Measurements from ENCODE around the gene FAM210A.
"Not testable (repeated sequence)": the region's sequence is repeated elsewhere in the genome, so short reads cannot be mapped to it uniquely, and the experiment has no call there.

The FAM210A gene

GRCh38 chr18:13688191-13689136 is 37.9 kb downstream of the FAM210A start:
- DNase-seq (no peak), ATAC-seq (replicated peaks) (no peak)
- Mint-ChIP-seq H3K27ac (no peak overlapping the region), H3K4me1 (ENCODE audit: low read depth in 2 of 2) (peaks cover 36 to 37% of the 10 kb centered on the region in 2 donors), H3K36me3 (ENCODE audit: insufficient read depth) (peaks cover 11% of the 10 kb centered on the region), H3K9me3 (peaks cover 0 to 3% of the 10 kb centered on the region in 2 donors), H3K27me3 (no peaks in the 10 kb centered on the region), H3K4me3 (no peak overlapping the region)

DNA sequence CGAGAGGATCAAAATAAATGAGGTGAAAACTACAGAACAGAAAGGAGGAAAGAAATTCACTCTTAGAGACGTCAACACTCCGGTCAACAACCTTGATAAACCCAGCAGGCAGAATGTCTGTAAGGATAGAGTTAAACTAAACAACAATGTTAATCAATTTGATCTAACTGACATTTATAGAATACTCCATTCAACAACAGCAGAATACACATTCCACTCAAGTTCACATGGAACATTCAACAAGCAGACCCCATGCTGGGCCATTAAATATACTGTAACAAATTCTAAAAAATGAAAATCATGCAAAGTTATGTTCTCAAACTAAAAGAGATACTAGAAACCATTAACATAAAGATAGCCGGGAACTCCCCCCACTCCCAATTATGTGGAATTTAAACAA is 41.8 kb downstream of the FAM210A start:
- DNase-seq (no peak), ATAC-seq (replicated peaks) (no peak)
- Mint-ChIP-seq H3K36me3 (ENCODE audit: insufficient read depth) (peaks cover 11% of the 10 kb centered on the region), H3K4me1 (ENCODE audit: low read depth in 2 of 2) (peaks cover 23 to 24% of the 10 kb centered on the region in 2 donors), H3K9me3 (no peaks in the 10 kb centered on the region), H3K27ac (no peak overlapping the region), H3K27me3 (no peaks in the 10 kb centered on the region), H3K4me3 (no peak overlapping the region)

- DNase-seq (no peak), ATAC-seq (replicated peaks) (no peak)
- Mint-ChIP-seq H3K9me3 (no peaks in the 10 kb centered on the region), H3K27me3 (no peaks in the 10 kb centered on the region), H3K4me3 (no peak overlapping the region), H3K27ac (no peak overlapping the region), H3K4me1 (ENCODE audit: low read depth in 2 of 2) (peaks cover 0 to 20% of the 10 kb centered on the region in 2 donors), H3K36me3 (ENCODE audit: insufficient read depth) (peaks cover 7% of the 10 kb centered on the region)
Measured at GRCh38 chr18:13681701-13682100, 44.7 kb downstream of the FAM210A start.

DNA sequence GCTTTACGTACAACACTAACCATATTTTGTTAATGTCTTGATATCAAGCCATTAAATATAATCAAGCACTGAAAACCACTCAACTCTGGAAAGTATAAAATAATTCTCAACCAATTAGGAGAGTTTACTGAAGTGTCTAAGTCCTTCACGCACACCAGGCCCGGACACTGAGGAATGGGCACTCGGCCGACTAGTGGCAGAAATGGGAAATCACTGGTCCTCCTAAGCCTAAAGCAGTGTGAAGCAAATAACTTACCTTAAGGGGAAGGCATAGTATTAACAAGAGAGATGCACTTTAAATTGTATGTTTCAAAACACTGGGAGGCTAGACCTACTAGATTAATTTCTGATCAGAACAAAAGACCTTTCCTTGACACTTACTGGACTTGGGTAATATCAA is 45.7 kb downstream of the FAM210A start:
- Mint-ChIP-seq H3K27me3 (no peaks in the 10 kb centered on the region), H3K36me3 (ENCODE audit: insufficient read depth) (peaks cover 7% of the 10 kb centered on the region), H3K4me3 (no peak overlapping the region), H3K27ac (no peak overlapping the region), H3K9me3 (no peaks in the 10 kb centered on the region), H3K4me1 (ENCODE audit: low read depth in 2 of 2) (peaks cover 0 to 16% of the 10 kb centered on the region in 2 donors)
- ATAC-seq (replicated peaks) (no peak), DNase-seq (no peak)

GRCh38 chr18:13677350-13677749 is 49.0 kb downstream of the FAM210A start:
- H3K27me3 Mint-ChIP-seq; H3K36me3 Mint-ChIP-seq (ENCODE audit: insufficient read depth); H3K4me3 Mint-ChIP-seq; H3K9me3 Mint-ChIP-seq; ATAC-seq (replicated peaks); DNase-seq; H3K27ac Mint-ChIP-seq: not testable (repeated sequence)
- H3K4me1 Mint-ChIP-seq (ENCODE audit: low read depth in 2 of 2): peaks cover 0 to 18% of the 10 kb centered on the region in 2 donors

DNA sequence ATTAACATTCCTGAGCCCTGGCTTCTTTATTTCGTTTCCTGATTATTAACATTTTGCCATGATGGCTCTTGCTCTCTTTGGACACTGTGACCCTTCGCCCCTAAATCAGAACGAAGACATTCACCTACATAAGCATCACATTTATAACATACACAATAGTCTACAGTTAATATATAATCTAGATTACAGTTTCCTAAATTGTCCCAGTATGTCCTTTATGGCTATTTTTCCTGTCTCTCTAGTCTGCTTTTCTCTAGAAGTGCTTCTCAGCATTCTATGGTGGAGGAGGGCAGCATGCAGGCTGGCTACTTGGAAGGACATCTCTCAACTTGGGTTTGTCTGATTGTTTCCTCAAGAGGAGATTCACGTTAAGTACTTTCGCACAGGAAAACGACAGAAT is 49.9 kb downstream of the FAM210A start:
- Mint-ChIP-seq H3K27me3 (no peaks in the 10 kb centered on the region), H3K9me3 (no peaks in the 10 kb centered on the region), H3K36me3 (ENCODE audit: insufficient read depth) (peaks cover 3% of the 10 kb centered on the region), H3K4me3 (no peak overlapping the region), H3K4me1 (ENCODE audit: low read depth in 2 of 2) (peaks cover 0 to 18% of the 10 kb centered on the region in 2 donors), H3K27ac (no peak overlapping the region)
- DNase-seq (no peak), ATAC-seq (replicated peaks) (no peak)

DNA sequence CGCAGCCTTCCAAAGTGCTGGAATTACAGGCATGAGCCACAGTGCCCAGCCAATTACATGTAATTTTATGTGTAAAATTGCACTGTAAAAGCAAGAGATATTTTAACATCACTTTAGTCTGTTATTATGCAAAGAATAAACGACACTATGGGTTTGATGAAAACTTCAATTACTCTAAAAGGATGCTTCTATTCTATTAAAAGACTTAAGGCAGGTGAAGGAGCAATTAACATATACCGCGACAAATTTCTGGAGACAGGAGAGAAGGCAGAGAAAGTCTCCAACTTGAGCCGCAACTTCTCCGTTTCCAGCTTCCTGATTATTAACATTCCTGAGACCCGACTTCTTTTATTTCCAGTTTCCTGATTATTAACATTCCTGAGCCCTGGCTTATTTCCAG is 53.7 kb downstream of the FAM210A start:
- H3K9me3 Mint-ChIP-seq: no peaks in the 10 kb centered on the region
- no peak for DNase-seq
- no peak overlapping the region for H3K4me3 Mint-ChIP-seq
- H3K4me1 Mint-ChIP-seq (ENCODE audit: low read depth in 2 of 2): peaks cover 0 to 19% of the 10 kb centered on the region in 2 donors
- H3K36me3 Mint-ChIP-seq (ENCODE audit: insufficient read depth): peaks cover 6% of the 10 kb centered on the region
- no peak for ATAC-seq (replicated peaks)
- H3K27me3 Mint-ChIP-seq: no peaks in the 10 kb centered on the region
- no peak overlapping the region for H3K27ac Mint-ChIP-seq

- Mint-ChIP-seq H3K27ac (no peak overlapping the region), H3K4me3 (no peak overlapping the region), H3K27me3 (no peaks in the 10 kb centered on the region), H3K36me3 (ENCODE audit: insufficient read depth) (peaks cover 11% of the 10 kb centered on the region), H3K4me1 (ENCODE audit: low read depth in 2 of 2) (no peaks in the 10 kb centered on the region), H3K9me3 (no peaks in the 10 kb centered on the region)
- ATAC-seq (replicated peaks) (no peak), DNase-seq (no peak)
Measured at GRCh38 chr18:13661779-13662256, 64.5 kb downstream of the FAM210A start.

- Mint-ChIP-seq H3K4me3 (no peak overlapping the region), H3K27ac (no peak overlapping the region), H3K9me3 (no peaks in the 10 kb centered on the region), H3K4me1 (ENCODE audit: low read depth in 2 of 2) (no peaks in the 10 kb centered on the region), H3K27me3 (no peaks in the 10 kb centered on the region), H3K36me3 (ENCODE audit: insufficient read depth) (peaks cover 11% of the 10 kb centered on the region)
- no peak for ATAC-seq (replicated peaks)
- DNase-seq: no peak
Measured at GRCh38 chr18:13661051-13661778, 65.1 kb downstream of the FAM210A start.

- DNase-seq (no peak), ATAC-seq (replicated peaks) (no peak)
- H3K9me3 Mint-ChIP-seq: no peaks in the 10 kb centered on the region
- H3K27ac Mint-ChIP-seq: no peak overlapping the region
- H3K4me1 Mint-ChIP-seq (ENCODE audit: low read depth in 2 of 2): no peaks in the 10 kb centered on the region
- peaks cover 11% of the 10 kb centered on the region for H3K36me3 Mint-ChIP-seq (ENCODE audit: insufficient read depth)
- H3K4me3 Mint-ChIP-seq: no peak overlapping the region
- no peaks in the 10 kb centered on the region for H3K27me3 Mint-ChIP-seq
Measured at GRCh38 chr18:13660510-13660909, 65.8 kb downstream of the FAM210A start.

DNA sequence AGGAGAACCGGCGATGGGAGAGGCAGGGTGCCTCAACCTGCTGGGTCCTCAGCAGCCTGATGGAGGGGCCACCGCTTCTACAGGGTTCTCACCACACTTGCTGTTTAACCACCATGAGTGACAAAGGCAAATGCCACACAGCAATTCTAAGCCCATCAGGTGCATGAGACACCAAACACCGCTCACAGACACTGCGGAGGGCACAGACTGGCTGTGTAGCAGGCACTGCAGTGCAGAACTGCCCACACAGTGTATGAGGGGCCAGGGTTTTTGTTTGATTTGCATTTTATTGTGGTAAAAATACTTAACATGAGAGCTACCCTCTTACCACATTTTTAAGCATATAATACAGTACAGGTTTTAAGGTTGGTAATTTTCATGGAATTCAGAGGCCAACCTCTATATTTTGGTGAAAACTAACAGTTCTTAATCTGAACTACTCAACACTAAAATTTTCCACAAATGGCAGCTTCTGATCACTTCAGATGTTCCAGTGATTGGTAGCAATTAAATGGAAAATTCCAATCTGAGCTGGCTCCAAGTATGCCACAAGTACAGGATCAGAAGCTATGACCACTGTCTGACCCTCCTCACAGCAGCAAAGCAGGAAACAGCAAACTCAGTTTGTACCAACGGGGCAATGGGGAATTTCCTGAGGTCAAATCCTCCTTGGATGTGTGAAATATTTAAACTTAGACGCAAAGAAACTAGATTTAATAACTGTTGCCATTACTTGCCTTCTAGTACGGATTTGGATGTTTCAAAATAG is 67.7 kb downstream of the FAM210A start:
- no peak overlapping the region for H3K27ac Mint-ChIP-seq
- no peak overlapping the region for H3K4me3 Mint-ChIP-seq
- H3K9me3 Mint-ChIP-seq: no peaks in the 10 kb centered on the region
- no peaks in the 10 kb centered on the region for H3K4me1 Mint-ChIP-seq (ENCODE audit: low read depth in 2 of 2)
- no peaks in the 10 kb centered on the region for H3K36me3 Mint-ChIP-seq (ENCODE audit: insufficient read depth)
- ATAC-seq (replicated peaks): no peak
- DNase-seq: no peak
- H3K27me3 Mint-ChIP-seq: no peaks in the 10 kb centered on the region

GRCh38 chr18:13657974-13658373 is 68.4 kb downstream of the FAM210A start:
- H3K36me3 Mint-ChIP-seq (ENCODE audit: insufficient read depth): no peaks in the 10 kb centered on the region
- no peak for ATAC-seq (replicated peaks)
- no peak for DNase-seq
- no peaks in the 10 kb centered on the region for H3K9me3 Mint-ChIP-seq
- no peak overlapping the region for H3K4me3 Mint-ChIP-seq
- H3K27me3 Mint-ChIP-seq: no peaks in the 10 kb centered on the region
- H3K27ac Mint-ChIP-seq: no peak overlapping the region
- H3K4me1 Mint-ChIP-seq (ENCODE audit: low read depth in 2 of 2): no peaks in the 10 kb centered on the region

- Mint-ChIP-seq H3K4me3 (no peak overlapping the region), H3K36me3 (ENCODE audit: insufficient read depth) (peaks cover 3% of the 10 kb centered on the region), H3K4me1 (ENCODE audit: low read depth in 2 of 2) (no peaks in the 10 kb centered on the region), H3K9me3 (no peaks in the 10 kb centered on the region), H3K27me3 (no peaks in the 10 kb centered on the region), H3K27ac (no peak overlapping the region)
- no peak for DNase-seq
- ATAC-seq (replicated peaks): no peak
Measured at GRCh38 chr18:13653746-13654433, 72.5 kb downstream of the FAM210A start.

Data from effector memory CD8-positive, alpha-beta T cell (primary cell).